C4-2B (cell line): Measurements from ENCODE around the gene DAAM1.

ENCODE experiments used
- H3K27ac ChIP-seq: fragments of 450-650 bp; 2 replicates; pipeline ENCODE4 v1.5.1; 2017
- CTCF ChIP-seq: fragments of 450-650 bp; conservative IDR thresholded peaks from 2 replicates; pipeline ENCODE4 v1.5.1; 2017; ENCODE audit warnings: mild to moderate bottlenecking
- ZFX ChIP-seq: fragments of 450-650 bp; IDR thresholded peaks from 2 replicates; pipeline ENCODE4 v1.6.1; 2017

The DAAM1 gene

GRCh38 chr14:59265808-59266207 is 77.3 kb downstream of the DAAM1 start:
- TF ChIP-seq ZFX (no peak), CTCF (no peak)
- no peak overlapping the region for H3K27ac ChIP-seq

GRCh38 chr14:59267046-59267445 is 78.6 kb downstream of the DAAM1 start:
- no peak overlapping the region for H3K27ac ChIP-seq
- no peak for TF ChIP-seq ZFX
- no peak for TF ChIP-seq CTCF

GRCh38 chr14:59268011-59268410 is 79.5 kb downstream of the DAAM1 start:
- TF ChIP-seq ZFX: no peak
- no peak for TF ChIP-seq CTCF
- H3K27ac ChIP-seq: no peak overlapping the region

GRCh38 chr14:59268858-59269257 is 80.4 kb downstream of the DAAM1 start:
- H3K27ac ChIP-seq: no peak overlapping the region
- TF ChIP-seq ZFX: no peak
- TF ChIP-seq CTCF: no peak

- TF ChIP-seq CTCF: no peak
- TF ChIP-seq ZFX: no peak
- H3K27ac ChIP-seq: no peak overlapping the region
These were observed 81.0 kb downstream of the DAAM1 start for GRCh38 chr14:59269466-59269865.

- no peak for TF ChIP-seq ZFX
- TF ChIP-seq CTCF: no peak
These were observed 82.8 kb downstream of the DAAM1 start for GRCh38 chr14:59271256-59271655.

GRCh38 chr14:59271734-59272133 is 83.3 kb downstream of the DAAM1 start:
- H3K27ac ChIP-seq: no peak overlapping the region
- TF ChIP-seq CTCF: no peak
- no peak for TF ChIP-seq ZFX

More at GRCh38 chr14:59271256-59271655, 82.8 kb downstream of the DAAM1 start:
- H3K27ac ChIP-seq: no peak overlapping the region
